Erythroblast (primary cell): ENCODE data around the gene KLHL5.
A peak's percentile ranks its signal among the peaks of the same experiment; 100 is the strongest.

Experiments
- DNase-seq, 2 experiments: peaks; one replicate each; lab custom pipeline; 2025; lab: John Stamatoyannopoulos, UW
- GATA1 ChIP-seq: IDR thresholded peaks from 2 replicates; pipeline ENCODE4 v1.6.1; 2011; ENCODE audit warnings: low read depth, mild to moderate bottlenecking, control low read depth, low read length, moderate library complexity
- POLR2A ChIP-seq: IDR thresholded peaks from 2 replicates; pipeline ENCODE4 v1.6.1; 2011; ENCODE audit warnings: mild to moderate bottlenecking, low read length

Gene KLHL5

DNA sequence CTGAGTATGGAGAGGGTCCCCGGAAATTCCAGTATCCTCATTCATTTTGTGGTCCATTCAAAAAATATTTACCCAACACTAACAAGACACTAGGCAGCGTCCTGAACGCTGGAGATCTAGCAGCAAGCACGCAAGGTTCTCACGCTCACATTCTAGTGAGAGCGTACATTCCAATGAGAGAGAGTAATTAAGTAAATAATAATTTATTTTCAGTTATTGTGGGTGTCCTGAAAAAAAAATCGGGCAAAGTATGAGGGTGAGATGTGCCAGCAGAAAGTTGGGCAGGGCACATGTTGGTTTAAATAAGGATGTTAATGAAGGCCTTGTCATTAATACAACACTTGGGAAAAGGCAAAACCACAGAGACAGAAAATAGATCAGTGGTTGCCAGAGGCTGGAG is 25.9 kb upstream of the KLHL5 start:
- TF ChIP-seq POLR2A: no peak
- TF ChIP-seq GATA1: no peak
- DNase-seq: no peak

DNA sequence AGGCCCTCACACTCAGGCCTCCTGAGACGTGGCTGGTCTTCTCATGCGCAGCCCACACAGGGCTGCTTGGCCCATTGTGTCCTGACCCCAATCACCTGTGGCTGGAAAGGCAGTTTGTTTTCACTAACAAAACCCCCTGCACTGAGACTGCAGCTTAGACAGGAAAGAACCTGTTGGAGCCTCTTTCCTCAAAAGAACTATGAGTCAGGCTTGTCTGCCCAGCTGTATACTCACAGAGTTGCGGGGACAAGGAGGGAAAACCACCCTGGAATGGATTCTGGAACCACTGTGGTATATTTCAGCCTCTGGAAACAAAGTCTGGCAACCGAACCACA is 24.6 kb upstream of the KLHL5 start:
- DNase-seq: no peak
- TF ChIP-seq POLR2A (no peak), GATA1 (no peak)

DNA sequence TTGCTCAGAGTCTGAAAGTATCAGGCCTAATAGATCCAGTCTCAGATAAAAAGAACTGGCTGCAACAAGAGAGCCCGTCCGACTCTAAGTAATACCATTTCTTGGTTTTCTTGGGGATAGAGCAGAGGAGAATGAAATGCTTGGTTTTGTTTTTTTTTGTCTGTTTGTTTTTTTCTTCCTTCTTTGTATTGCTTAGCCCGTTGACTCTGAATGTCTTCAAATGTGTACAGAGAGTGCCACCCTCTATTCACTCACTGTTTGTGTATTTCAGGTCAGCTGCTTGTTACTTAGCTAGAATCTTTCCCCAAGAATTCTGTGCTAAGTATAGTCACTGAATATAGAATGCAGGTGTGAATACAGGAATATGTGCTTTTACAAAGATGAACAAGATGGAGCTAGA is 24.1 kb upstream of the KLHL5 start:
- DNase-seq: no peak
- TF ChIP-seq GATA1 (no peak), POLR2A (no peak)

DNA sequence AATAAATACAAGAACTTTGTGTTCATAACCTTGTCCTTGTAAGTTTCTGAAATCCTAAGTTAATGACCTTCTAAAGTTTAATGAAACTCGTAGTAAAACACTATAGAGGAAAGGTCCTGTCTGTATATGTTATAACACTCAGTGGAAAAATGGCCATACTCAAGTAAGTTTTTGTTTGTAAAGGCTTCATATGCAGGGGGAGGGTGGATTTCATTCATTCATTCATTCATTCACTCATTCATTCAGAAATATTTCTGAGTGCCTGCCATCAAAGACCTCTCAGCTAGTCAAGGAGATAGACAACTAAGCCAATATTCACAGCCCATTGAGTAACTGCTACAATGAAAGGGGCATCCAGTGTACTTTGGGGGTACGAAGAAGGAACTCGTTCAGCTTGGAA is 22.9 kb upstream of the KLHL5 start:
- TF ChIP-seq POLR2A (no peak), GATA1 (no peak)
- DNase-seq: no peak

DNA sequence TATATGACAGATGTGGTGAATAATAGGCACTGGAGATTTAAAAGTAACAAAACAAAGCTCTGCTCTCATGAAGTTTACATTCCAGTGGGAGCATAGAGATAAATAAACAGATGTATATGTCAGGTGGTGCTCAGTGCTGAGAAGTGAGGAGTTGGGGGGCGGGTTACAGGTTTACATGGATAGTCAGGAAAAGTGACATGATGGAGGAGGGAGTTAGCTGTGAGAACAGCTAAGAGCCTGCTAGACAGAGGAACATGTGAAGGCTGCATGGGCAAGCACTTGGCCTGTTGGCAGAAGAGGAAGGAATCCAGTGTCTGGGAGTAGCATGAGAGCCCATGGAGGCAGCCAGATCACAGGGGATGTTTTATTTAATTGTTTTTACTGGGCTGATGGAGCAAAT is 19.7 kb upstream of the KLHL5 start:
- DNase-seq: no peak
- TF ChIP-seq GATA1 (no peak), POLR2A (no peak)

DNA sequence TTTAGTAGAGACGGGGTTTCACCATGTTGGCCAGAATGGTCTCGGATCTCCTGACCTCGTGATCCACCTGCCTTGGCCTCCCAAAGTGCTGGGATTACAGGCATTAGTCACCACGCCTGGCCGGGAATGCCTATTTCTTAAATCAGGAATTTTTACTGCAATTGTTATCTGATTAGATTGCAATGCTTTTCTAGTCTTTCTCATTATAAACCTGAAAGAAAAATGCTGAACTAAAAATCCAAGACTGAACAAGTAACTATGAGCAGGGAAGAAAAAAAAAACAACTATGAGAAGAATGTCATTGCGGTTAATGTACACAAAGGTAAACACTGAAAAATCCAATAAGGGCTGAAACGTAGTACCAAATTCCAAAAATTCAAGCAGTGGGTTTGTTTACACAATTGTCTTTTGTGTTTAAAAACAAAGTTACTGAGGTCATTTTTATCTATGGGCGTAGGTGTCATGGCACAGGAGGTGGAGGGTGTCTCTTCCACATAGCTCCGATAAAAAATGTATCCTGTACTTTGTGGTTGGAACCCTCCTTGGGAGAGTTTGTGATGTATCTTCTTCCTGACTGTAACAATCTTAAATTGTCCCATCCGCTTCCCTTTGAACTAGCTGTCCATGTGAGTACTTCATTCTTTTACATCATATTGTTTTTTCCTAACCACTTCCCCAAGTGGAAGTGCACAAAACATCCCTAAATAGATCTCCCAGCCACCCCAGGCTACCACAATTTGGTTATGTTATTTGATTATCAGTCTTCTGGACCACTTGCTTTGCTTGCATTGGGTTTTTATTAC is 18.8 kb upstream of the KLHL5 start:
- TF ChIP-seq POLR2A (no peak), GATA1 (no peak)
- no peak for DNase-seq

DNA sequence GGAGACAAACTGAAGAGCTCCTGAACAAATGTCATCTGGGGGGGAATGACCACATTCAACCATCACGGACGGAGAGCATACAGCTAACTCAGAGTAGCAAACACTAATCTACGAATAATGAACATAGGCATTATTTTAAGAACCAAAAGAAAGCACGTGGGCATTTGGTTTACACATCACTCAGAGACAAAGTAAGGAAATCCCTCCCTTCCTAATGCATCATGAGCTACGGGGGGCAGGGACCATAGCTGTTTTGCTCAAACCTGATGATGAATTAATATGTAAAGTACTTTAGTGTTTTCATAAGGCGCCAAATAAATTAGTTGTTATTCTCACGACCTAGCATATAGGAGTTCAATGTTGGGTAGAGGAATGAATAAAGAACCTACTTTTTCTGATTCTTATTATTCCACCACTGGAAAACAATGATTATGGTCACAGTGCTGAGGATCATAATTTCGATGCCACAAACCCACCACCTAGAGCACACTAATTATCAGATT is 18.1 kb upstream of the KLHL5 start:
- TF ChIP-seq POLR2A (no peak), GATA1 (no peak)
- DNase-seq: peak in 1 of 2 experiments; percentile 39

DNA sequence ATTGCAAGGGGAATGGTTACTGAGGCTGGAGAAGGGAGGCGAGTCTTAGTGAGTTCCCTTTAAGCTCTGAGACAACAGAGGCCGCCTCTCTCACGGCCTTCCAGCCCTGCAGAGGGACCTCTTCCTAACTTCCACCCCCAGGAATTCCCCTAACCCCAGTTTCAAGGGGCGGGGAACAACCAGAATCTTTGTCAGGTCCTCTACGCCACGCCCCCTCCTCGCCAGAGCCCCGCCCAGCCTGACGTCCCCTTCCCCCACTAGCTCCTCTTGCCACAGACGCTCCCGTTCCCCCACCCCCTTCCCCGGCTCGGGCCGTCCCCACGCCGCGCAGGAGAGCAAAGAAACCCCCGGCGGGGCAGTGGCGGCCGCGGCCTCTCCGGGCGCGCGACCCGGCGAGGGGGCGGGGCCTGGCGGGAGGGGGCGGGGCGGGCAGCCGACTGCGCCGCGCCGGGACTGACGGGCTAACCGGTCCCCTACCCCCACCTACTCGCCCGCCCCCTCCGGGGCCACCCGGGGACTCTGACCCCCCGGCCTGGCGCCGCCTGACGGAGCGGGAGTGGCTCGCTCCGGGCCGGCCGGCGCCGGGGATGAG is 17.6 kb upstream of the KLHL5 start:
- peak; percentile 75 to 80 for DNase-seq
- TF ChIP-seq GATA1: no peak
- TF ChIP-seq POLR2A: no peak

DNA sequence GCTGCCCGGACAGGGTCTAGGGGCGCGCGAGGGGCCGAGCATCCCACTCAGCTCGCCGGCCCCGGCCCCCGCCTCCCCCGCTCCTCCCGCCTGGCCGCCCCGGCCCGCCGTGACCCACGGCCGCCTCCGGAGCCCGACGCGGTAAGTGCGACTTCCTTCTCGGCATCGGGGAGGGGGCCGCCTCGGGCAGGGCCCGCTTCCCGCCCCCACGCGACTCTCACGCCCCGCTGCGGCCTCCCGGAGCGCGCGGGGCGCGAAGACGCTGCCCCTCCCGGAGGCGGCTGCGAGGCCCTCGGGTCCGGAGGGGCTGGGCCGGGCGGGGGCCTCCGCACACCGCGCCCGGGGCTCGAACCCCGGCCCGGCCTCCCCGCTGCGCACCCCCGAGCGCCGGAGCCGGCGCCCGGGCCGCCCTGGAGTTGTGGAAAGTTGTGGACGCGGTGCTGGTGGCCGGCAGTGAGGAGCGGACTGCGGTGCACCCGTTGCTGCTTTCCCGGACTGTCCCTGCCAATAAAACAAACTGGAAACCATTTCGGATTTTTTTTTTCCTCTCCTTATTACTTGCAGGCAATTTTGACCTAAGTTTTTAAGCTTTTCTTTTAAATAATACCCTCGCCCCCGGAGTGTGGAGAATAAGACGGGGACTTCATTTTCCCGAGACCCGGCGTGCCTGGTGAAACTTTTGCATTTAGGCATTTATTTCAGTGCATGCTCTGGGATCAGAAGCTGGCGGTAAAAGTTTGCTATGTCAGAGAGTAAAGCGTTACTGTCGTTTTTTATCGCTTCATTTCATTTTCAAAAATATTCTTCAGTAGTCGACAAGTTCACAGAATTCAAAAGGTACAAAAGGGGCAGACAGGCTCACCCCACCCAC is 16.8 kb upstream of the KLHL5 start:
- peak; percentile 57 to 62 for DNase-seq
- TF ChIP-seq GATA1: no peak
- TF ChIP-seq POLR2A: no peak

DNA sequence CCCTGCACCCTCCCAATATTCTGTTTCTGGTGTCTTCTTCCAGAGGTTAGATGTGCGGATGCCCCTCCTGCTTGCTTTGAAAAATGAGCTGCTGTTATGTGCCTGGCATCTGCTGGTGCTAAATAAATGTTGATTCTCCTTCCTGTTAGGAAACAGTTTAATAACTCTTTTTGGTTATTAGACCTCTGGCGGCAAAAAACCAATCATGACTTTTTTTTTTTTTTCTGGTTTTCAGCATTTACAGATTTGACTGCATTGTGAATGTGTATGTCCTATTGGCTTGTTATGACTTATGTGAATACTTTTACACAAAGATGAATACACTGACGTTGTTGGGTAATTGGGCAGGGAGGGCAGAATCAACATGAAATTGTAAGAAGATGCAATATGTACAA is 16.2 kb upstream of the KLHL5 start:
- no peak for DNase-seq
- TF ChIP-seq GATA1 (no peak), POLR2A (no peak)

DNA sequence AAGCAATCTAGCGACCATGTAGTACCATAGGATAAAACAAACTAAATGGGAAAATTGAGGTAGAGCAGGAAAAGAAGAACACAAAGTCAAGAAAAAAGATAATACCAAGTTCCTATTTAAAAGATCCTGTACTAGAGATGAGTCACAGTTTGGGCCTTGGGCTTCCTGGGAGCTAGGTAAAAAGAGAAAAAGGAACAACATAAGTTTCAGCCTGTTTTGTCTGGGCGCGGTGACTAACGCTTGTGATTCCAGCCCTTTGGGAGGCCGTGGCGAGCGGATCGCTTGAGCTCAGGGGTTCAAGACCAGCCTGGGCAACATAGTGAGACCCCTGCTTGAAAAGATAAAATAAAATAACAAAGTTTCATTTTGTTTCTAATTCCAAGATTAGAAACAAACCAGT is 15.8 kb upstream of the KLHL5 start:
- no peak for DNase-seq
- no peak for TF ChIP-seq GATA1
- TF ChIP-seq POLR2A: no peak

DNA sequence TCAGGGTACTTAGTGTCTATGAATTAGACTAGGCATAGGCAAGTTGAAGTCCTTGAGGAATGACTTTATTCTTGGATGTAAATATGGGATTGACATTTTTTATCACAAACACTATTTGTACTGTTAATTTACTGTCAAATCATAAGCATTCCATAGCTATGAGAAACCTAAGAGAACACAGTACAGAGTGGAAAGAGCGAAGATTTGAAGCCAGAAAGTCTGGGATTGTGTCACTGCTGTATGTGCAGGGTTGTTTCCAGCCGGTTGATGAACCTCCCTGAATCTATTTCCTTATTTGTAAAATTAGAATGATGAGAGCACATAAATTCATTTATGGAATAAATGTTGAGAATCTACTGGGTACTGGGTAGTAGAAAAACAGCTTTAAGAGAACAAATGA is 14.4 kb upstream of the KLHL5 start:
- DNase-seq: no peak
- TF ChIP-seq GATA1: no peak
- TF ChIP-seq POLR2A: no peak

DNA sequence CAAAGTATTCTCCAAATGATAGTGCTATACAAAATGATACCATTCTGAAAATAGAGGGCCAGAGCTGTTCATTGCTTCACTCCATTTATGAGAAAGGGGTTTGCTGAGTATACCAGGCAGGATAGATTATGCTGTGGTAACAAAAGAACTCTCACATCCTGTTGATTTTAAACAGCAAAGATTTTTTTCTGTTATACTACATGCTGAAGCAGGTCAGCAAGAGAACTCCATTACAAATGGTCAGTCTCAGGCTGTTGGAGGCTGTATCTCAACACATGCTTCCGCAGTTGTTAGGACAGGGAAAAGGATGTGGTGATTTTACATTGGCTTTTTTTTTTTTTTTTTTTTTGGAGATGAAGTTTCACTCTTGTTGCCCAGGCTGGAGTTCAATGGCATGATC is 13.7 kb upstream of the KLHL5 start:
- no peak for DNase-seq
- no peak for TF ChIP-seq POLR2A
- TF ChIP-seq GATA1: no peak

DNA sequence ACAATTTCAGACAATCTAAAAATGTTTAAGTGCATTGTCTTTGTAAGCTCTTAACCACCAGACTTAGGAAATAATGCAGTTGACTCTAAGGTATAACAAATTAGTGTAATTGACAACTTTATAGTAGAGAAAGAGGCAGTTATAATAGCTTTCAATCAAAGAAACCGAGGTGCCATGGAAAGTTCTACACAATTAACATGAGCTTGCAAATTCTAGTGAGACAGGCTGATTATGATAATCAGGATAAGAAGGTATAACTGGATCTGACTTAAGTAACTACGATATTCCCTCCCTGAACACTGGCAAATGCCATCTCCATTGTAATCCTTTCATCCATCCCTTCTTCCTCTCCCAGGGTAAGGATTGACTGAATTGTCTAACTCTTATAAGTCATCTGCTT is 11.4 kb upstream of the KLHL5 start:
- no peak for DNase-seq
- no peak for TF ChIP-seq POLR2A
- TF ChIP-seq GATA1: no peak

DNA sequence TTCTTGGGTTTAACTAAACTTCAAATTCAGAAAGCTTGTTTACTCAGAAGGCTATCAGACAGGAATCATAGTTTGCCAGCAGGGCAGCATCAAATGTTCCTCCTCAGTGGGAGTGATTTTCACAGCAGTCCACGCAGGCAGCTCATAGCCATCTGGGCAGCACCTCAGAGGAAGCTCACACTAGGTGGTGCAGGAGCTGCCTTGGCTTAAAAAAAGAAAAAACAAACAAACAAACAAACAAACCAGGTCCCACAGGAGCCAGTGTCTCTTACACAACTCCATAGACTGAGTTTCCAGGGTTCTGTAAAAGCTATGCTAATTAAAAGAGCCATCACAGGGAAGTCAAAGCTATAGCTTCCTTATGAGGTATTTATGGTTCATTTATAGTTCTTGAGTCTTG is 10.5 kb upstream of the KLHL5 start:
- TF ChIP-seq GATA1 (no peak), POLR2A (no peak)
- DNase-seq: no peak
